HepG2 (cell line): ENCODE results near the gene FOXK2. TPM values are rescaled to one million over a fixed set of nuclear protein-coding genes. Genes with fewer than 3 reads are reported as not detected.

ENCODE experiments used
- ARID5B ChIP-seq: IDR thresholded peaks from 2 replicates; pipeline ENCODE4 v1.4.0; 2020; ENCODE audit warnings: mild to moderate bottlenecking, missing genetic modification reagents
- CREB3 ChIP-seq: sonication (generic); formaldehyde crosslinking; IDR thresholded peaks from 2 replicates; pipeline ENCODE4 v1.5.0; 2020; ENCODE audit warnings: missing genetic modification reagents
- DDIT3 ChIP-seq: sonication (generic); formaldehyde crosslinking; IDR thresholded peaks from 2 replicates; pipeline ENCODE4 v1.4.0; 2020; ENCODE audit warnings: mild to moderate bottlenecking, missing genetic modification reagents
- GLMP ChIP-seq: sonication (generic); formaldehyde crosslinking; IDR thresholded peaks from 2 replicates; pipeline ENCODE4 v1.9.0; 2021; ENCODE audit warnings: missing genetic modification reagents, mild to moderate bottlenecking, borderline replicate concordance
- HNRNPL ChIP-seq: fragments of 200-400 bp; formaldehyde crosslinking; IDR thresholded peaks from 2 replicates; pipeline ENCODE4 v1.6.1; 2017; ENCODE audit warnings: mild to moderate bottlenecking, low read depth, low read length
- KLF9 ChIP-seq: IDR thresholded peaks from 2 replicates; pipeline ENCODE4 v1.6.1; 2016; ENCODE audit warnings: low read depth
- MTF1 ChIP-seq: sonication (generic); formaldehyde crosslinking; IDR thresholded peaks from 2 replicates; pipeline ENCODE4 v1.5.0; 2020; ENCODE audit warnings: missing genetic modification reagents
- SOX5 ChIP-seq: IDR thresholded peaks from 2 replicates; pipeline ENCODE4 v1.6.1; 2016; ENCODE audit warnings: borderline replicate concordance
- TFE3 ChIP-seq: IDR thresholded peaks from 2 replicates; pipeline ENCODE4 v1.6.1; 2016
- TRAFD1 ChIP-seq: sonication (generic); formaldehyde crosslinking; IDR thresholded peaks from 2 replicates; pipeline ENCODE4 v1.5.1; 2020; ENCODE audit warnings: missing genetic modification reagents, mild to moderate bottlenecking, borderline replicate concordance
- ZFP62 ChIP-seq: sonication (generic); formaldehyde crosslinking; IDR thresholded peaks from 2 replicates; pipeline ENCODE4 v1.4.0; 2020; ENCODE audit warnings: missing genetic modification reagents
- ZKSCAN8 ChIP-seq: IDR thresholded peaks from 2 replicates; pipeline ENCODE4 v1.6.1; 2016; ENCODE audit warnings: borderline replicate concordance, missing genetic modification reagents, missing compliant biosample characterization
- ZNF180 ChIP-seq: sonication (generic); formaldehyde crosslinking; IDR thresholded peaks from 2 replicates; pipeline ENCODE4 v1.4.0; 2020; ENCODE audit warnings: low read depth, missing genetic modification reagents, borderline replicate concordance
- ZNF557 ChIP-seq: sonication (generic); formaldehyde crosslinking; IDR thresholded peaks from 2 replicates; pipeline ENCODE4 v1.4.0; 2020; ENCODE audit warnings: missing genetic modification reagents
- ZNF614 ChIP-seq: IDR thresholded peaks from 2 replicates; pipeline ENCODE4 v1.6.1; 2018; ENCODE audit warnings: missing biosample characterization, missing genetic modification reagents, inconsistent platforms, borderline replicate concordance
- ZNF652 ChIP-seq: IDR thresholded peaks from 2 replicates; pipeline ENCODE4 v1.6.1; 2016; ENCODE audit warnings: low read depth, borderline replicate concordance
- ZNF841 ChIP-seq: sonication (generic); formaldehyde crosslinking; IDR thresholded peaks from 2 replicates; pipeline ENCODE4 v1.8.1; 2023; ENCODE audit warnings: missing genetic modification reagents, borderline replicate concordance
- ZNF879 ChIP-seq: sonication (generic); formaldehyde crosslinking; IDR thresholded peaks from 2 replicates; pipeline ENCODE4 v1.8.1; 2023; ENCODE audit warnings: missing genetic modification reagents
- ZSCAN21 ChIP-seq: sonication (generic); formaldehyde crosslinking; IDR thresholded peaks from 2 replicates; pipeline ENCODE4 v1.8.0; 2022; ENCODE audit warnings: mild to moderate bottlenecking, missing genetic modification reagents, moderate library complexity, borderline replicate concordance
- polyA plus RNA-seq, 8 experiments: library from polyadenylated mRNA; depleted of rRNA in 3 of 8; stranded (reverse) in 7 of 8; unstranded in 1 of 8; fragments of >200 nt; fragmentation: Illumina TruSeq in 4 of 8; extraction: Trizol in 4 of 8; gene quantifications; 2 replicates each; pipeline versions ENCODE4 v1.2.1 to v1.2.3, GENCODE V29; 2011 to 2016; ENCODE audit warnings: low read depth in 4 of 8, missing spikeins in 1 of 8, mixed read lengths in 1 of 8; ENCODE audit not compliant: insufficient read depth in 1 of 8
- total RNA-seq, 5 experiments: library from RNA; depleted of rRNA; stranded (reverse); fragments of >200 nt; fragmentation: Illumina TruSeq; extraction: Trizol; gene quantifications; 2 replicates each; pipeline ENCODE4 v1.2.3, GENCODE V29; 2016; ENCODE audit warnings: low read depth in 1 of 5

FOXK2 gene
- total and polyA plus RNA-seq, 2 of the 13 experiments (the other 11 are each of a cell fraction or from before 2014, with no cell fraction given), result 67.1 to 67.2 TPM

- peak; percentile 92 for TF ChIP-seq HNRNPL
- TF ChIP-seq KLF9 (CRISPR knock-in tag), result 0 out of 2 replicates have a peak, but pooled peaks have one; percentile 51
- TF ChIP-seq TFE3 (CRISPR knock-in tag), result peak; percentile 61
- TF ChIP-seq CREB3 (CRISPR knock-in tag), result 0 out of 2 replicates have a peak, but pooled peaks have one; percentile 13
- no peak for TF ChIP-seq ZNF652 (CRISPR knock-in tag)
- no peak; the same call in 1 of the 2 replicates for TF ChIP-seq ZNF557 (CRISPR knock-in tag)
- TF ChIP-seq ZKSCAN8, result peak; percentile 72
- no peak for TF ChIP-seq ZNF841 (CRISPR knock-in tag)
- TF ChIP-seq ZNF614 (CRISPR knock-in tag), result peak; percentile 94; the same call in 1 of the 2 replicates
- TF ChIP-seq ZSCAN21 (CRISPR knock-in tag), result peak; percentile 91
- no peak for TF ChIP-seq DDIT3 (CRISPR knock-in tag)
- TF ChIP-seq TRAFD1 (CRISPR knock-in tag), result no peak
- TF ChIP-seq MTF1, result no peak
- peak; percentile 81; the same call in 1 of the 2 replicates for TF ChIP-seq SOX5
- no peak for TF ChIP-seq GLMP (CRISPR knock-in tag)
- no peak for TF ChIP-seq ZNF879 (CRISPR knock-in tag)
- TF ChIP-seq ZFP62 (CRISPR knock-in tag), result no peak
- TF ChIP-seq ZNF180 (CRISPR knock-in tag), result no peak
- peak; percentile 80 for TF ChIP-seq ARID5B (CRISPR knock-in tag)
Observed at GRCh38 chr17:82494236-82495055, 25.1 kb upstream of the FOXK2 start (continued).
